HepG2 (cell line): Measurements from ENCODE around the gene ZNRF3. TPM values are rescaled to one million over a fixed set of nuclear protein-coding genes. Genes with fewer than 3 reads are reported as not detected.

Experiments used
- CEBPB ChIP-seq: IDR thresholded peaks from 2 replicates; pipeline ENCODE4 v1.6.1; 2011; ENCODE audit warnings: low read depth, low read length, improper control_type of control experiment, borderline replicate concordance
- CEBPZ ChIP-seq: IDR thresholded peaks from 2 replicates; pipeline ENCODE4 v1.6.1; 2012; ENCODE audit warnings: low read length, improper control_type of control experiment
- GATAD1 ChIP-seq: IDR thresholded peaks from 2 replicates; pipeline ENCODE4 v1.6.1; 2016; ENCODE audit warnings: missing genetic modification reagents, missing compliant biosample characterization
- HOXA5 ChIP-seq: sonication (generic); formaldehyde crosslinking; IDR thresholded peaks from 2 replicates; pipeline ENCODE4 v1.4.0; 2020; ENCODE audit warnings: missing genetic modification reagents
- IKZF1 ChIP-seq: fragments of 450-650 bp; IDR thresholded peaks from 2 replicates; pipeline ENCODE4 v1.7.1; 2016
- NR0B2 ChIP-seq: sonication (generic); formaldehyde crosslinking; IDR thresholded peaks from 2 replicates; pipeline ENCODE4 v1.4.0; 2020; ENCODE audit warnings: mild to moderate bottlenecking, missing genetic modification reagents
- SUZ12 ChIP-seq: fragments of 150-350 bp; IDR thresholded peaks from 2 replicates; pipeline ENCODE4 v1.6.1; 2014; ENCODE audit warnings: low read depth, low read length
- TFDP2 ChIP-seq: sonication (generic); formaldehyde crosslinking; IDR thresholded peaks from 2 replicates; pipeline ENCODE4 v1.4.0; 2020; ENCODE audit warnings: missing genetic modification reagents
- ZKSCAN8 ChIP-seq: IDR thresholded peaks from 2 replicates; pipeline ENCODE4 v1.6.1; 2016; ENCODE audit warnings: borderline replicate concordance, missing genetic modification reagents, missing compliant biosample characterization
- ZNF562 ChIP-seq: sonication (generic); formaldehyde crosslinking; IDR thresholded peaks from 2 replicates; pipeline ENCODE4 v1.8.0; 2022; ENCODE audit warnings: missing genetic modification reagents, borderline replicate concordance
- polyA plus RNA-seq, 8 experiments: library from polyadenylated mRNA; depleted of rRNA in 3 of 8; stranded (reverse) in 7 of 8; unstranded in 1 of 8; fragments of >200 nt; fragmentation: Illumina TruSeq in 4 of 8; extraction: Trizol in 4 of 8; gene quantifications; 2 replicates each; pipeline versions ENCODE4 v1.2.1 to v1.2.3, GENCODE V29; 2011 to 2016; ENCODE audit warnings: low read depth in 4 of 8, missing spikeins in 1 of 8, mixed read lengths in 1 of 8; ENCODE audit not compliant: insufficient read depth in 1 of 8
- total RNA-seq, 5 experiments: library from RNA; depleted of rRNA; stranded (reverse); fragments of >200 nt; fragmentation: Illumina TruSeq; extraction: Trizol; gene quantifications; 2 replicates each; pipeline ENCODE4 v1.2.3, GENCODE V29; 2016; ENCODE audit warnings: low read depth in 1 of 5
- TF ChIP-seq, protein P1 (sequence below): sonication (generic); formaldehyde crosslinking; IDR thresholded peaks from 2 replicates; pipeline ENCODE4 v1.4.0; 2020; ENCODE audit warnings: missing genetic modification reagents, borderline replicate concordance
- TF ChIP-seq, protein P2 (sequence below): sonication (generic); formaldehyde crosslinking; IDR thresholded peaks from 2 replicates; pipeline ENCODE4 v1.4.0; 2020; ENCODE audit warnings: low read depth, mild to moderate bottlenecking, missing genetic modification reagents
- TF ChIP-seq, protein P3 (sequence below): sonication (generic); formaldehyde crosslinking; IDR thresholded peaks from 2 replicates; pipeline ENCODE4 v1.5.0; 2020; ENCODE audit warnings: mild to moderate bottlenecking, missing genetic modification reagents, borderline replicate concordance

The ZNRF3 gene
- total and polyA plus RNA-seq, 2 of the 13 experiments (the other 11 are each of a cell fraction or from before 2014, with no cell fraction given): 20.3 to 36.7 TPM

GRCh38 chr22:29022101-29022817, 138.9 kb downstream of the ZNRF3 start (continued):
- TF ChIP-seq ZNF562 (CRISPR knock-in tag): no peak
- TF ChIP-seq HOXA5: no peak
- TF ChIP-seq, protein P1, sequence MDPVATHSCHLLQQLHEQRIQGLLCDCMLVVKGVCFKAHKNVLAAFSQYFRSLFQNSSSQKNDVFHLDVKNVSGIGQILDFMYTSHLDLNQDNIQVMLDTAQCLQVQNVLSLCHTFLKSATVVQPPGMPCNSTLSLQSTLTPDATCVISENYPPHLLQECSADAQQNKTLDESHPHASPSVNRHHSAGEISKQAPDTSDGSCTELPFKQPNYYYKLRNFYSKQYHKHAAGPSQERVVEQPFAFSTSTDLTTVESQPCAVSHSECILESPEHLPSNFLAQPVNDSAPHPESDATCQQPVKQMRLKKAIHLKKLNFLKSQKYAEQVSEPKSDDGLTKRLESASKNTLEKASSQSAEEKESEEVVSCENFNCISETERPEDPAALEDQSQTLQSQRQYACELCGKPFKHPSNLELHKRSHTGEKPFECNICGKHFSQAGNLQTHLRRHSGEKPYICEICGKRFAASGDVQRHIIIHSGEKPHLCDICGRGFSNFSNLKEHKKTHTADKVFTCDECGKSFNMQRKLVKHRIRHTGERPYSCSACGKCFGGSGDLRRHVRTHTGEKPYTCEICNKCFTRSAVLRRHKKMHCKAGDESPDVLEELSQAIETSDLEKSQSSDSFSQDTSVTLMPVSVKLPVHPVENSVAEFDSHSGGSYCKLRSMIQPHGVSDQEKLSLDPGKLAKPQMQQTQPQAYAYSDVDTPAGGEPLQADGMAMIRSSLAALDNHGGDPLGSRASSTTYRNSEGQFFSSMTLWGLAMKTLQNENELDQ (CRISPR knock-in tag): no peak
- TF ChIP-seq CEBPZ: no peak
- 0 out of 2 replicates have a peak, but pooled peaks have one; percentile 25 for TF ChIP-seq ZKSCAN8 (CRISPR knock-in tag)
- TF ChIP-seq, protein P2, sequence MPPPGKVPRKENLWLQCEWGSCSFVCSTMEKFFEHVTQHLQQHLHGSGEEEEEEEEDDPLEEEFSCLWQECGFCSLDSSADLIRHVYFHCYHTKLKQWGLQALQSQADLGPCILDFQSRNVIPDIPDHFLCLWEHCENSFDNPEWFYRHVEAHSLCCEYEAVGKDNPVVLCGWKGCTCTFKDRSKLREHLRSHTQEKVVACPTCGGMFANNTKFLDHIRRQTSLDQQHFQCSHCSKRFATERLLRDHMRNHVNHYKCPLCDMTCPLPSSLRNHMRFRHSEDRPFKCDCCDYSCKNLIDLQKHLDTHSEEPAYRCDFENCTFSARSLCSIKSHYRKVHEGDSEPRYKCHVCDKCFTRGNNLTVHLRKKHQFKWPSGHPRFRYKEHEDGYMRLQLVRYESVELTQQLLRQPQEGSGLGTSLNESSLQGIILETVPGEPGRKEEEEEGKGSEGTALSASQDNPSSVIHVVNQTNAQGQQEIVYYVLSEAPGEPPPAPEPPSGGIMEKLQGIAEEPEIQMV: 0 out of 2 replicates have a peak, but pooled peaks have one; percentile 46
- TF ChIP-seq, protein P3, sequence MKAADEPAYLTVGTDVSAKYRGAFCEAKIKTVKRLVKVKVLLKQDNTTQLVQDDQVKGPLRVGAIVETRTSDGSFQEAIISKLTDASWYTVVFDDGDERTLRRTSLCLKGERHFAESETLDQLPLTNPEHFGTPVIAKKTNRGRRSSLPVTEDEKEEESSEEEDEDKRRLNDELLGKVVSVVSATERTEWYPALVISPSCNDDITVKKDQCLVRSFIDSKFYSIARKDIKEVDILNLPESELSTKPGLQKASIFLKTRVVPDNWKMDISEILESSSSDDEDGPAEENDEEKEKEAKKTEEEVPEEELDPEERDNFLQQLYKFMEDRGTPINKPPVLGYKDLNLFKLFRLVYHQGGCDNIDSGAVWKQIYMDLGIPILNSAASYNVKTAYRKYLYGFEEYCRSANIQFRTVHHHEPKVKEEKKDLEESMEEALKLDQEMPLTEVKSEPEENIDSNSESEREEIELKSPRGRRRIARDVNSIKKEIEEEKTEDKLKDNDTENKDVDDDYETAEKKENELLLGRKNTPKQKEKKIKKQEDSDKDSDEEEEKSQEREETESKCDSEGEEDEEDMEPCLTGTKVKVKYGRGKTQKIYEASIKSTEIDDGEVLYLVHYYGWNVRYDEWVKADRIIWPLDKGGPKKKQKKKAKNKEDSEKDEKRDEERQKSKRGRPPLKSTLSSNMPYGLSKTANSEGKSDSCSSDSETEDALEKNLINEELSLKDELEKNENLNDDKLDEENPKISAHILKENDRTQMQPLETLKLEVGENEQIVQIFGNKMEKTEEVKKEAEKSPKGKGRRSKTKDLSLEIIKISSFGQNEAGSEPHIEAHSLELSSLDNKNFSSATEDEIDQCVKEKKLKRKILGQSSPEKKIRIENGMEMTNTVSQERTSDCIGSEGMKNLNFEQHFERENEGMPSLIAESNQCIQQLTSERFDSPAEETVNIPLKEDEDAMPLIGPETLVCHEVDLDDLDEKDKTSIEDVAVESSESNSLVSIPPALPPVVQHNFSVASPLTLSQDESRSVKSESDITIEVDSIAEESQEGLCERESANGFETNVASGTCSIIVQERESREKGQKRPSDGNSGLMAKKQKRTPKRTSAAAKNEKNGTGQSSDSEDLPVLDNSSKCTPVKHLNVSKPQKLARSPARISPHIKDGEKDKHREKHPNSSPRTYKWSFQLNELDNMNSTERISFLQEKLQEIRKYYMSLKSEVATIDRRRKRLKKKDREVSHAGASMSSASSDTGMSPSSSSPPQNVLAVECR: no peak; the same call in 1 of the 2 replicates
- no peak for TF ChIP-seq TFDP2 (CRISPR knock-in tag)
- TF ChIP-seq GATAD1 (CRISPR knock-in tag): no peak
- no peak for TF ChIP-seq NR0B2 (CRISPR knock-in tag)
- no peak for TF ChIP-seq CEBPB
- no peak for TF ChIP-seq SUZ12
- TF ChIP-seq IKZF1: no peak
